Heart left ventricle (tissue), 13 donors: ENCODE results near the gene EPB41L4B.

Experiments used
- CTCF ChIP-seq, 12 donors: fragments of 200-600 bp; sonication (generic) in 4 of 12; IDR thresholded peaks; one replicate each; pipeline versions ENCODE4 v1.5.0 to v1.8.0; 2018 to 2022; ENCODE audit warnings: antibody characterized with exemption in 12 of 12, mild to moderate bottlenecking in 5 of 12
- POLR2A ChIP-seq, 2 donors: fragments of 450-650 bp; IDR thresholded peaks; one replicate each; pipeline ENCODE4 v1.6.1; 2017; ENCODE audit warnings: antibody characterized with exemption in 2 of 2, mild to moderate bottlenecking in 2 of 2, moderate library complexity in 2 of 2
- donor health status: ischemic (EF 13 %, LVEDD 7.1; RV severe dilation, severe dysfunction).
- donor health status: DM: no; HTN: yes; CAD: no.
- donor health status: DM: no; HTN: no; CAD: no.
- donor health status: ischemic (EF 25% LVEDD 6.9; RV normal size, moderate dysfunction).
- donor health status: ischemic (EF 25% LVEDD 5.7; RV mildly dilated, moderate dysfunction).
- donor health status: ischemic (EF 35%, LVEDD 5.7; RV mildly dilated, moderate dysfunction).
- donor health status: nonischemic (EF 11% LVEDD 7.7; RV severe dilation, severe dysfunction).
- donor health status: DM: yes; HTN: yes; CAD: no.
- donor health status: PGD.
- donor health status: ischemic (EF 29% LVEDD 5.4; RV normal size, mild dysfunction).
- donor health status: nonischemic (EF 23%, LVEDD 6.1; RV moderate dilation, normal function).

- no peak for TF ChIP-seq POLR2A (IDR thresholded peaks at IDR 0.05)
- TF ChIP-seq CTCF (IDR thresholded peaks at IDR 0.05) = no peak
Observed at GRCh38 chr9:109316207-109316640, 4.6 kb downstream of the EPB41L4B start.
